MM.1S (cell line): Measurements from ENCODE around the gene SEMA6A.

Experiments
- DNase-seq: peaks from one replicate; pipeline ENCODE4 v3.0.0-alpha.2; 2015
- H2AFZ ChIP-seq: fragments of 300-600 bp; sonication (generic); 2 replicates; pipeline ENCODE4 v1.6.0; 2016; ENCODE audit warnings: antibody characterized with exemption, low read length
- H3F3A ChIP-seq: fragments of 300-600 bp; sonication (generic); 2 replicates; pipeline ENCODE4 v1.6.1; 2016; ENCODE audit warnings: mild to moderate bottlenecking, antibody characterized with exemption, low read length, moderate library complexity, mixed read lengths; ENCODE audit not compliant: insufficient read depth
- H3K27ac ChIP-seq: fragments of 300-600 bp; sonication (generic); 2 replicates; pipeline ENCODE4 v1.5.1; 2016; ENCODE audit warnings: mild to moderate bottlenecking, low read length
- H3K27me3 ChIP-seq: fragments of 300-600 bp; sonication (generic); replicated peaks from 2 replicates; pipeline ENCODE4 v1.6.0; 2016; ENCODE audit warnings: low read length; ENCODE audit not compliant: insufficient read depth
- H3K36me3 ChIP-seq: fragments of 300-600 bp; sonication (generic); replicated peaks from 2 replicates; pipeline ENCODE4 v1.6.1; 2016; ENCODE audit warnings: mild to moderate bottlenecking, low read length, mixed read lengths; ENCODE audit not compliant: insufficient read depth
- H3K4me1 ChIP-seq: fragments of 300-600 bp; sonication (generic); 2 replicates; pipeline ENCODE4 v1.6.1; 2016; ENCODE audit warnings: low read length, mixed read lengths
- H3K4me2 ChIP-seq: fragments of 300-600 bp; sonication (generic); 2 replicates; pipeline ENCODE4 v1.6.0; 2016; ENCODE audit warnings: low read depth, low read length
- H3K4me3 ChIP-seq: fragments of 300-600 bp; sonication (generic); 2 replicates; pipeline ENCODE4 v1.5.1; 2016; ENCODE audit warnings: low read length, mixed read lengths
- H3K79me2 ChIP-seq: fragments of 300-600 bp; sonication (generic); 2 replicates; pipeline ENCODE4 v1.6.1; 2016; ENCODE audit warnings: mixed run types, low read length, mixed read lengths
- H3K9ac ChIP-seq: fragments of 300-600 bp; sonication (generic); 2 replicates; pipeline ENCODE4 v1.6.1; 2016; ENCODE audit warnings: low read length, mixed read lengths
- H3K9me2 ChIP-seq: fragments of 300-600 bp; sonication (generic); replicated peaks from 2 replicates; pipeline ENCODE4 v1.6.1; 2016; ENCODE audit warnings: mild to moderate bottlenecking, low read length, mixed read lengths; ENCODE audit not compliant: insufficient read depth
- H3K9me3 ChIP-seq: fragments of 300-600 bp; sonication (generic); replicated peaks from 2 replicates; pipeline ENCODE4 v1.6.1; 2016; ENCODE audit warnings: mild to moderate bottlenecking, low read length, mixed read lengths; ENCODE audit not compliant: insufficient read depth
- H4K20me1 ChIP-seq: fragments of 300-600 bp; sonication (generic); 2 replicates; pipeline ENCODE4 v1.6.1; 2016; ENCODE audit warnings: mild to moderate bottlenecking, low read length, moderate library complexity, mixed read lengths; ENCODE audit not compliant: insufficient read depth
- CTCF ChIP-seq: fragments of 300-600 bp; sonication (generic); IDR thresholded peaks from 2 replicates; pipeline ENCODE4 v1.5.1; 2016; ENCODE audit warnings: antibody characterized with exemption, low read length, mixed read lengths
- EZH2 ChIP-seq: fragments of 300-600 bp; sonication (generic); optimal IDR thresholded peaks from 2 replicates; pipeline ENCODE3; 2017; ENCODE audit warnings: low read depth, mild to moderate bottlenecking, antibody characterized with exemption, low read length, mixed read lengths
- EZH2phosphoT487 ChIP-seq: fragments of 300-600 bp; sonication (generic); IDR thresholded peaks from 2 replicates; pipeline ENCODE4 v1.6.1; 2018; ENCODE audit warnings: antibody characterized with exemption, low read length

The SEMA6A gene

GRCh38 chr5:116561658-116562057, 13.0 kb downstream of the SEMA6A start:
- no peak for DNase-seq
- no peaks in the 10 kb centered on the region for H3F3A ChIP-seq
- no peaks in the 10 kb centered on the region for H4K20me1 ChIP-seq
- H3K79me2 ChIP-seq = no peaks in the 10 kb centered on the region
- no peaks in the 10 kb centered on the region for H3K9me3 ChIP-seq
- H3K4me2 ChIP-seq = no peak overlapping the region
- no peak overlapping the region for H2AFZ ChIP-seq
- H3K4me3 ChIP-seq = no peak overlapping the region
- H3K9me2 ChIP-seq = no peaks in the 10 kb centered on the region
- H3K27me3 ChIP-seq = no peaks in the 10 kb centered on the region
- H3K9ac ChIP-seq = no peak overlapping the region
- no peaks in the 10 kb centered on the region for H3K36me3 ChIP-seq
- H3K27ac ChIP-seq = no peak overlapping the region
- TF ChIP-seq CTCF (no peak), EZH2 (no peak), EZH2phosphoT487 (no peak)
- H3K4me1 ChIP-seq = no peaks in the 10 kb centered on the region

- H3F3A ChIP-seq = no peaks in the 10 kb centered on the region
- H4K20me1 ChIP-seq = no peaks in the 10 kb centered on the region
- no peaks in the 10 kb centered on the region for H3K36me3 ChIP-seq
- no peaks in the 10 kb centered on the region for H3K79me2 ChIP-seq
- no peak overlapping the region for H2AFZ ChIP-seq
- no peaks in the 10 kb centered on the region for H3K9me3 ChIP-seq
- H3K27ac ChIP-seq = no peak overlapping the region
- H3K27me3 ChIP-seq = no peaks in the 10 kb centered on the region
- no peak overlapping the region for H3K4me3 ChIP-seq
- H3K4me2 ChIP-seq = no peak overlapping the region
- no peak overlapping the region for H3K9ac ChIP-seq
- no peaks in the 10 kb centered on the region for H3K9me2 ChIP-seq
- H3K4me1 ChIP-seq = no peaks in the 10 kb centered on the region
- TF ChIP-seq CTCF = no peak
- TF ChIP-seq EZH2 = no peak
- no peak for TF ChIP-seq EZH2phosphoT487
- DNase-seq = no peak
Observed at GRCh38 chr5:116559673-116560164, 14.9 kb downstream of the SEMA6A start.

- Histone ChIP-seq H2AFZ (no peak overlapping the region), H3K9ac (no peak overlapping the region), H3K4me1 (no peaks in the 10 kb centered on the region), H3K27me3 (no peaks in the 10 kb centered on the region), H3K9me3 (no peaks in the 10 kb centered on the region), H3K79me2 (no peaks in the 10 kb centered on the region), H3K9me2 (no peaks in the 10 kb centered on the region), H4K20me1 (no peaks in the 10 kb centered on the region), H3K4me3 (no peak overlapping the region), H3K27ac (no peak overlapping the region), H3K4me2 (no peak overlapping the region), H3K36me3 (no peaks in the 10 kb centered on the region), H3F3A (no peaks in the 10 kb centered on the region)
- TF ChIP-seq EZH2 (no peak), CTCF (no peak), EZH2phosphoT487 (no peak)
- no peak for DNase-seq
Observed at GRCh38 chr5:116559239-116559638, 15.4 kb downstream of the SEMA6A start.
